Measurements from ENCODE around the gene THAP7. TPM values are rescaled to one million over a fixed set of nuclear protein-coding genes. Genes with fewer than 3 reads are reported as not detected.
A peak's percentile ranks its signal among the peaks of the same experiment; 100 is the strongest.

Gene THAP7
- total and polyA plus RNA-seq, 9 of the 15 experiments (the other 6 are each of a cell fraction or from before 2014, with no cell fraction given), result 7.9 to 263 (median 84.1) TPM

GRCh38 chr22:21001601-21002325, at the start of gene THAP7 (continued):
- TF ChIP-seq ZNF764 (CRISPR knock-in tag; IDR thresholded peaks at IDR 0.05; ENCODE audit: low read depth), result peak; percentile 80
- TF ChIP-seq HMBOX1 (IDR thresholded peaks at IDR 0.05), result no peak
- no peak for TF ChIP-seq ZNF592 (IDR thresholded peaks at IDR 0.05)
- TF ChIP-seq SAP30 (IDR thresholded peaks at IDR 0.05; ENCODE audit: borderline replicate concordance, insufficient read depth, low read depth, low read length, poor library complexity, severe bottlenecking), result peak; percentile 93
- TF ChIP-seq ZNF407 (IDR thresholded peaks at IDR 0.05; ENCODE audit: low read depth), result no peak
- TF ChIP-seq MBD1 (CRISPR knock-in tag; IDR thresholded peaks at IDR 0.05), result no peak
- TF ChIP-seq MECOM (CRISPR knock-in tag; IDR thresholded peaks at IDR 0.05), result no peak
- TF ChIP-seq USF2 (CRISPR knock-in tag; IDR thresholded peaks at IDR 0.05), result no peak
- TF ChIP-seq ETS2 (tag; IDR thresholded peaks at IDR 0.05; ENCODE audit: borderline replicate concordance, poor library complexity, severe bottlenecking), result no peak
- TF ChIP-seq GTF2A2 (tag; IDR thresholded peaks at IDR 0.05), result no peak
